Measurements from ENCODE around the gene BEST2. TPM values are rescaled to one million over a fixed set of nuclear protein-coding genes. Genes with fewer than 3 reads are reported as not detected.

BEST2 gene
- total RNA-seq, 1 experiment from 2014 or later: 0.10 TPM

DNA sequence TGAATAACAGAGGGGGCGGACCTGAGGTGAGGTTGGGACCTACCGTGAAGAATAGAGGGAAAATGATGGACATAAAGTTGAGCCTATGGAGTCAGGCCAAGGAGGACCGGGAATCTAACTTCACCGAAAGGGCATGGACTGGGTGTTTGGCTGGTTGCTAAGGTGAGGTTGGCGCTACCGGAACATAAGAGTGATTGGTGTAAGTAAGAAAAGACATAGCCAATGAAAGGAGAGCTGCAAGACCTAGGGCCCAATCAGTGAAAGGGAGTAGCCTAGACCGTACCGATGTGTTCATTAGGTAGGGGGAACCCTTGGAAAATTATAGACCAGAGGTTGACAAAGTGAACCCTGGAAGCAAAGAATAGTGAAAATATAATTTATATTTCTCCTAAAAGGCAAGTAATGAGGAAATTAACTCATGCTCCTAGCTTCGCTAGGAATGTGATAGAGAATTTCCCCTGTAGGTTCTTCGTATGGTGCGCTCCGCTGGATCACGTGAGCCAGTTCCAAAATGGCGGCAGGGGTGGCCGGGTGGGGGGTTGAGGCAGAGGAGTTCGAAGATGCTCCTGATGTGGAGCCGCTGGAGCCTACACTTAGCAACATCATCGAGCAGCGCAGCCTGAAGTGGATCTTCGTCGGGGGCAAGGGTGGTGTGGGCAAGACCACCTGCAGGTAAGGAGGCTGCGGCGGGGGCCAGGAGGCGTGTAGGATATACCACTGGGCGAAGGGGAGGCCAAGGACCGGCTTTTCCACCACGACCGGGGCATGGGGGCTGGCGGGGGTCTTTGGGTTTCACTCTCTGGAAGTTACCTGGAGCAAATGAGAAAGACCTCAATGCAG lies 14.4 kb upstream of the BEST2 start, which contains the start of gene GET3 (continued):
- TF ChIP-seq POLR2A (IDR thresholded peaks at IDR 0.05; ENCODE audit: borderline replicate concordance, extremely low read depth, insufficient read depth, insufficient read length): peak; percentile 81

- ATAC-seq (no peak), DNase-seq (ENCODE audit: low read depth, low spot score) (no peak)
- Histone ChIP-seq H3K9ac (ENCODE audit: low read length) (peak overlapping the region; percentile 91), H3K4me3 (replicated peaks in 1 of 2; ENCODE audit: low read depth in 1 of 2, low read length in 2 of 2) (peak overlapping the region; percentile 88 to 89), H3K9me2 (ENCODE audit: insufficient read depth) (no peaks in the 10 kb centered on the region), H3K4me1 (ENCODE audit: control insufficient read depth in 1 of 2, insufficient read depth in 2 of 2, low read length in 2 of 2) (peaks cover 21 to 36% of the 10 kb centered on the region in 2 experiments), H2AFZ (ENCODE audit: low read depth, low read length, poor library complexity, severe bottlenecking) (no peak overlapping the region), H4K20me1 (ENCODE audit: insufficient read depth) (peaks cover 6% of the 10 kb centered on the region; the same call in 1 of the 2 replicates), H3K27me3 (ENCODE audit: insufficient read depth, low read length) (no peaks in the 10 kb centered on the region), H3K36me3 (ENCODE audit: control insufficient read depth in 1 of 2, insufficient read depth in 2 of 2, low read length in 2 of 2) (peaks cover 7 to 14% of the 10 kb centered on the region in 2 experiments), H3K79me2 (ENCODE audit: insufficient read depth, low read length) (peaks cover 42% of the 10 kb centered on the region), H3K9me3 (ENCODE audit: control insufficient read depth in 1 of 2, insufficient read depth in 1 of 2, low read depth in 1 of 2, low read length in 2 of 2) (no peaks in the 10 kb centered on the region), H3K4me2 (ENCODE audit: low read length) (peak overlapping the region; percentile 82), H3K27ac (ENCODE audit: low read depth, low read length) (peak overlapping the region; percentile 78)
- BruUV-seq (replicated peaks): no TSS peak
- ChIA-PET RAD21 (ENCODE audit: low non-redundant PET in 1 of 2, low total read pairs in 2 of 2, uncharacterized antibody in 2 of 2, unreplicated experiment in 2 of 2) (no interaction called here), POLR2A (interaction anchor here (0.8 to 3.1 kb wide), 2 partner anchors 16 to 61 kb away, joined by 3 to 15 read pairs; no protein-coding TSS in a partner anchor), CTCF (interaction anchor here (2.6 to 2.7 kb wide), 2 partner anchors 20 to 23 kb away, joined by 12 to 16 read pairs; no protein-coding TSS in a partner anchor)
- TF ChIP-seq SRF (IDR thresholded peaks at IDR 0.05; ENCODE audit: low read depth): no peak
- TF ChIP-seq POLR2AphosphoS5 (IDR thresholded peaks at IDR 0.05; ENCODE audit: low read depth, low read length): no peak
- TF ChIP-seq FOSL1 (IDR thresholded peaks at IDR 0.05; ENCODE audit: low read depth): no peak
- intact Hi-C loops (cut with micrococcal nuclease): no loop called here
Observed at GRCh38 chr19:12737835-12738351, 13.7 kb upstream of the BEST2 start.

DNA sequence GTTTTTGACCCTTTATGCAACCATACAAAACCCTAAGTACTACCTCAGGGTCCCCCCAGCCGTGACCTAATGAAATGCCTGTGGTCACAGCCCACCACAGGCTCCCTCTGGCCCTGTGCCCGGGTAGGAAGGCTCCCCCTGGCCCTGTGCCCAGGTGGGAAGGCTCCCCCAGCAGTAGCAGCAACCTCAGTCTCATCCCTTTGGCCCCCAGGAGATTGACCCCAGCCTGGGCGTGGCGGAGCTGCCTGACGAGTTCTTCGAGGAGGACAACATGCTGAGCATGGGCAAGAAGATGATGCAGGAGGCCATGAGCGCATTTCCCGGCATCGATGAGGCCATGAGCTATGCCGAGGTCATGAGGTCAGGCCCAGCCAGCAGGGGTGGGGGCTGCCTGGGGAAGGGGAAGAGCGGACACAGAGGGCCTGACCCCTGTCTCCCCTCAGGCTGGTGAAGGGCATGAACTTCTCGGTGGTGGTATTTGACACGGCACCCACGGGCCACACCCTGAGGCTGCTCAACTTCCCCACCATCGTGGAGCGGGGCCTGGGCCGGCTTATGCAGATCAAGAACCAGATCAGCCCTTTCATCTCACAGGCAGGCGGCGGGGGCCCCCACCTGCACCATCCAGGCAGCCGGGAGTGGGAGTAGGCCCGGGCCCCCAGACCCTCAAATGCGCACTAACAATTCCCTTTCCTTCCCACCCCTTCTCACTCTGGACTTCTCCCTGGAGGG lies 6.3 kb upstream of the BEST2 start:
- peaks cover 3 to 22% of the 10 kb centered on the region in 2 experiments; a peak in 3 of 4 replicates for H3K36me3 ChIP-seq (ENCODE audit: control insufficient read depth in 1 of 2, insufficient read depth in 2 of 2, low read length in 2 of 2)
- intact Hi-C loops (cut with micrococcal nuclease): no loop called here
- no peak overlapping the region for H3K27ac ChIP-seq (ENCODE audit: low read depth, low read length)
- H3K9ac ChIP-seq (ENCODE audit: low read length): no peak overlapping the region
- ATAC-seq (no peak), DNase-seq (ENCODE audit: low read depth, low spot score) (no peak)
- CTCF ChIA-PET: interaction anchor here (1.6 kb wide), 1 partner anchor 12 kb away, joined by 5 read pairs; no protein-coding TSS in a partner anchor
- TF ChIP-seq FOSL1 (IDR thresholded peaks at IDR 0.05; ENCODE audit: low read depth) (no peak), POLR2AphosphoS5 (IDR thresholded peaks at IDR 0.05; ENCODE audit: low read depth, low read length) (no peak), ATF3 (IDR thresholded peaks at IDR 0.05) (no peak), RAD21 (IDR thresholded peaks at IDR 0.05; ENCODE audit: low read depth) (no peak), SRF (IDR thresholded peaks at IDR 0.05; ENCODE audit: low read depth) (no peak), ZNF274 (IDR thresholded peaks at IDR 0.05; ENCODE audit: low read depth, low read length) (no peak), YY1 (IDR thresholded peaks at IDR 0.05; ENCODE audit: extremely low read depth, insufficient replicate concordance, low read depth, low read length) (no peak)
- no peak overlapping the region for H3K4me2 ChIP-seq (ENCODE audit: low read length)
- POLR2A ChIA-PET: no interaction called here
- no peaks in the 10 kb centered on the region for H3K9me2 ChIP-seq (ENCODE audit: insufficient read depth)
- no peaks in the 10 kb centered on the region for H4K20me1 ChIP-seq (ENCODE audit: insufficient read depth)
- no TSS peak for BruUV-seq (replicated peaks)
- no peaks in the 10 kb centered on the region for H3K9me3 ChIP-seq (ENCODE audit: control insufficient read depth in 1 of 2, insufficient read depth in 1 of 2, low read depth in 1 of 2, low read length in 2 of 2)
- H3K4me1 ChIP-seq (ENCODE audit: control insufficient read depth in 1 of 2, insufficient read depth in 2 of 2, low read length in 2 of 2): no peaks in the 10 kb centered on the region; a peak in 1 of 4 replicates
- RAD21 ChIA-PET (ENCODE audit: low non-redundant PET in 1 of 2, low total read pairs in 2 of 2, uncharacterized antibody in 2 of 2, unreplicated experiment in 2 of 2): no interaction called here
- peaks cover 3% of the 10 kb centered on the region; the same call in 1 of the 2 replicates for H3K79me2 ChIP-seq (ENCODE audit: insufficient read depth, low read length)
- H3K27me3 ChIP-seq (ENCODE audit: insufficient read depth, low read length): no peaks in the 10 kb centered on the region
- no peak overlapping the region for H2AFZ ChIP-seq (ENCODE audit: low read depth, low read length, poor library complexity, severe bottlenecking)
- no peak overlapping the region for H3K4me3 ChIP-seq (replicated peaks in 1 of 2; ENCODE audit: low read depth in 1 of 2, low read length in 2 of 2)

Data from HCT116 (cell line).